NOMO-1 treated with dmso at 0.1 percent for 144 hours (cell line): Measurements from ENCODE around the gene PDCD2L.
A peak's percentile ranks its signal among the peaks of the same experiment; 100 is the strongest.
"Not testable (repeated sequence)": the region's sequence is repeated elsewhere in the genome, so short reads cannot be mapped to it uniquely, and the experiment has no call there.

Experiments
- DNase-seq: peaks from one replicate; lab custom pipeline; 2025; ENCODE audit not compliant: unreplicated experiment; lab: John Stamatoyannopoulos, UW

PDCD2L gene

GRCh38 chr19:34409189-34410164 lies 5.3 kb downstream of the PDCD2L start:
- DNase-seq: no peak

GRCh38 chr19:34411216-34411615 lies 7.0 kb downstream of the PDCD2L start:
- DNase-seq: no peak

GRCh38 chr19:34416021-34416545 lies 11.9 kb downstream of the PDCD2L start:
- no peak for DNase-seq

- DNase-seq: no peak
Observed at GRCh38 chr19:34418300-34418699, 14.1 kb downstream of the PDCD2L start.

GRCh38 chr19:34426096-34426661 lies 22.0 kb downstream of the PDCD2L start:
- no peak for DNase-seq

GRCh38 chr19:34428549-34429285 lies 24.5 kb downstream of the PDCD2L start:
- DNase-seq: peak; percentile 5

- DNase-seq: no peak
Observed at GRCh38 chr19:34429553-34429952, 25.4 kb downstream of the PDCD2L start.

GRCh38 chr19:34430738-34431625 lies 26.8 kb downstream of the PDCD2L start:
- peak; percentile 20 for DNase-seq

GRCh38 chr19:34431681-34432402 lies 27.6 kb downstream of the PDCD2L start:
- no peak for DNase-seq

- no peak for DNase-seq
Observed at GRCh38 chr19:34432797-34433196, 28.6 kb downstream of the PDCD2L start.

GRCh38 chr19:34436716-34437115 lies 32.5 kb downstream of the PDCD2L start:
- DNase-seq: no peak

GRCh38 chr19:34448191-34448590 lies 44.0 kb downstream of the PDCD2L start:
- no peak for DNase-seq

GRCh38 chr19:34452723-34453122 lies 48.5 kb downstream of the PDCD2L start:
- no peak for DNase-seq

GRCh38 chr19:34454091-34454490 lies 49.9 kb downstream of the PDCD2L start:
- no peak for DNase-seq

GRCh38 chr19:34454685-34455084 lies 50.5 kb downstream of the PDCD2L start:
- no peak for DNase-seq

- DNase-seq: not testable (repeated sequence)
Observed at GRCh38 chr19:34455783-34456480, 51.7 kb downstream of the PDCD2L start.

GRCh38 chr19:34457446-34457845 lies 53.2 kb downstream of the PDCD2L start:
- no peak for DNase-seq

GRCh38 chr19:34458677-34459076 lies 54.5 kb downstream of the PDCD2L start:
- no peak for DNase-seq

GRCh38 chr19:34459614-34460013 lies 55.4 kb downstream of the PDCD2L start:
- DNase-seq: no peak
